Stimulated activated CD8-positive, alpha-beta memory T cell treated with anti-CD3 and anti-CD28 coated beads, Interleukin-7, amount 100 ng/mL, for 48 hours (primary cell): ENCODE results near the gene ZFHX3.
"Not testable (repeated sequence)": the region's sequence is repeated elsewhere in the genome, so short reads cannot be mapped to it uniquely, and the experiment has no call there.

Source experiments
- DNase-seq, 2 donors: peaks; one replicate each; pipeline ENCODE4 v3.0.0-alpha.2; 2020; ENCODE audit warnings: low read depth in 1 of 2; ENCODE audit errors: extremely low read depth in 1 of 2

The ZFHX3 gene, protein sequence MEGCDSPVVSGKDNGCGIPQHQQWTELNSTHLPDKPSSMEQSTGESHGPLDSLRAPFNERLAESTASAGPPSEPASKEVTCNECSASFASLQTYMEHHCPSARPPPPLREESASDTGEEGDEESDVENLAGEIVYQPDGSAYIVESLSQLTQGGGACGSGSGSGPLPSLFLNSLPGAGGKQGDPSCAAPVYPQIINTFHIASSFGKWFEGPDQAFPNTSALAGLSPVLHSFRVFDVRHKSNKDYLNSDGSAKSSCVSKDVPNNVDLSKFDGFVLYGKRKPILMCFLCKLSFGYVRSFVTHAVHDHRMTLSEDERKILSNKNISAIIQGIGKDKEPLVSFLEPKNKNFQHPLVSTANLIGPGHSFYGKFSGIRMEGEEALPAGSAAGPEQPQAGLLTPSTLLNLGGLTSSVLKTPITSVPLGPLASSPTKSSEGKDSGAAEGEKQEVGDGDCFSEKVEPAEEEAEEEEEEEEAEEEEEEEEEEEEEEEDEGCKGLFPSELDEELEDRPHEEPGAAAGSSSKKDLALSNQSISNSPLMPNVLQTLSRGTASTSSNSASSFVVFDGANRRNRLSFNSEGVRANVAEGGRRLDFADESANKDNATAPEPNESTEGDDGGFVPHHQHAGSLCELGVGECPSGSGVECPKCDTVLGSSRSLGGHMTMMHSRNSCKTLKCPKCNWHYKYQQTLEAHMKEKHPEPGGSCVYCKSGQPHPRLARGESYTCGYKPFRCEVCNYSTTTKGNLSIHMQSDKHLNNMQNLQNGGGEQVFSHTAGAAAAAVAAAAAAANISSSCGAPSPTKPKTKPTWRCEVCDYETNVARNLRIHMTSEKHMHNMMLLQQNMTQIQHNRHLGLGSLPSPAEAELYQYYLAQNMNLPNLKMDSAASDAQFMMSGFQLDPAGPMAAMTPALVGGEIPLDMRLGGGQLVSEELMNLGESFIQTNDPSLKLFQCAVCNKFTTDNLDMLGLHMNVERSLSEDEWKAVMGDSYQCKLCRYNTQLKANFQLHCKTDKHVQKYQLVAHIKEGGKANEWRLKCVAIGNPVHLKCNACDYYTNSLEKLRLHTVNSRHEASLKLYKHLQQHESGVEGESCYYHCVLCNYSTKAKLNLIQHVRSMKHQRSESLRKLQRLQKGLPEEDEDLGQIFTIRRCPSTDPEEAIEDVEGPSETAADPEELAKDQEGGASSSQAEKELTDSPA (N-terminal part only)

DNA sequence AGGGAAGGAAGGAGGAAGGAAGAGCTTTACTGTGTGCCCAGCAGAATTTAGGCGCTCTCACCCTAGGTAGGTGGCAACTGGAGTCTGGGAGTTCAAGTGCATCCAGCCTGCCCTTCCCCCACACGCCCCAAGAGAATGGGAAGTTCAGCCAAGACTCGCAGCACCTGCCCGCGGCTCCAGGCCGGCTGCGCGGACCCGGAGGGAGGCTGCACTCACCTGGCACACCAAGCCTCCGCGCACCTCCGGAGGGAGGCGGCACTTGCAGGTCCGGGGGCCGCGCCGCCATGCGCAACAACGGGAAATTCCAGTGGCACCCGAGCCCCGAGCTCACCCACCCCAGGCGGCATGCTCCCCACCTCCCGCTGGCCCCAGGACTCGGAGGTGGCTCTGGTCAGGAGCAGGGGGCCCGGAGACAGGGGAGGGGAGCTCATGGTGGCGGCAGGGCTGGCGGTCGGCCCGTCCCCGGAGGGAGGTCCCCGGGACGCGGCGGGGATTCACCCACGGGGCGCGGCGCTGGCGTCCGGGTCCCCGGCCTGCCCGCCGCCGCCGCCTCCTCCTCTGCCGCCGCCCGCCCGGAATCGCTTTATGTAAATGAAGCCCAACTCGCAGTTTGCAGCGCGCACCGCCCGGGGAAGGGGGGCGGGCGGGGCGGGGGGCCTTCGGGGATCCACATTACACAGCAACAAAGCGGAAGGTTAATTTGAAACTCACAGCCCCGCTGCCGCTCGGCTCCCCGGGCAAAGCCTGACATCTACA, at the start of gene ZFHX3:
Gene ZFHX3 (minus strand): TSS at position 593 of the 756 bp plus-strand sequence. CDS start 87,983 bp downstream, outside the sequence.
- no peak for DNase-seq

DNA sequence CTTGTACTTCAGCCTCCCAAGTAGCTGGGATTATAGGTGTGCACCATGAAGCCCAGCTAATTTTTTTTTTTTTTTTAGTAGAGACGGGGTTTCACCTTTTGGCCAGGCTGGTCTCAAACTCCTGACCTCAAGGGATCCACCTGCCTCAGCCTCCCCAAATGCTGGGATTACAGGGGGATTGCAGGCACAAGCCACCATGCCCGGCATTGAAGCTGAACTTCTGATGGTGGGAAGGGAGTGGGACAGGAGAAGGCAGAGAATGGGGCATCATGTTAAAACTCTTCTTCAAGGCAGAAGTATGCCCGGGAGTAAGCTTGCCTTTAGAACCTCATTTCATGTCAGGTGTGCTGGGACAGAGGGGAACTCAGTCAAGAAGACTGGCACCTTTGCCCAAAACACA, 48.6 kb upstream of the ZFHX3 start:
- DNase-seq, result no peak

DNA sequence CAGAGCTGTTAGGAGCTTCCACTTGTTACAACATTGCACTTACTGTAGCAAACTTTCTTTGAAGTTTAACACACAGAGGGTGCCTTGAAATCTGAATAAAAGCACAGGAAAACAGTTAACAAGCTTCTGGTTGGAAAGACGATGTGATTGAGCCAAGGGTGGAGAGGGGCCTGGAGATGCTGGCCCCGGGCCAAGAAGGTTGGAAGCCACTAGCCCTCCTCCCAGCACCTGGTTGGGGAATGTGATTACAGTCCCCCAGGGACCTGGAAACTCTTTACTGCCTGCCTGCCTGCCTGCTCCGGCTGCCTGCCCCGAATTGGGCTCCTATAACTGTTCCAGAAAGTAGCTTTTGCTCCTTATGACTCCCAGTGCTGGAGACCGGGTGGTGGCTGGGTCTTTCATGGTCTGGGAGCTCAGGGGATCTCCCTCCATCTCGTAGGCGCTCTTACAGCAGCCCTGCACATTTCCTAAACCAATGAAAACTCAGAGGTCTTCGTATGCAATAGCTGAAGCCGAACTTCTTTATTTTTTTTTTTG, 48.0 kb upstream of the ZFHX3 start:
- DNase-seq, result no peak

DNA sequence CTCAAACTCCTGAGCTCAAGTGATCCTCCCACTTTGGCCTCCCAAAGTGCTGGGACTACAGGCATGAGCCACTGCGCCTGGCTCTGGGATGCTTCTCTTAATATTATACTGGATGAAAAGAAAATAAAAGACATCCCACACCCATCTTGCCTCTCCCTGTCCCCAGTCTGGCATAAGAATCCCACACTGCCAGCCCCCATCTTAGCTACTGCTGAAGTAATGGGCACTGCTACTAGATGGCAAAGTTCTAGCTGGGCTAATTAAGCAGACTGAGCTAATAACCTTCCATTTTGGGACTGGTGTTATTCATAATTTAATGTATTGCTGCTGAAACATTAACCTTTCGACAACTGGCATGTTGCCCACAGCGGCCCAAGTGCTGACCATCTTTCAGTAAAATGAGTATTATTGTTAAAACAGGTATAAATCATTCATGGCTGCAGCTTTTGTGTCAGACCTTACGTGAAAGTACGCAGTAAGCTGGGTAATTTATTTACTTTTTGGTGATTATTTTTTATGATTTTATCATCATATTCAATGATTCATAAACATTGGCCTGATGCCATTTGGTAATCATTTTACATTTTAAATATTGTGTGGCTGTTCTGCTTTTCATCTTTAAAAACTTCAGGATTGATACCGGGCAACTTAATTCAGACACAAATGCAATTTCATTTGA, 47.4 kb upstream of the ZFHX3 start:
- no peak for DNase-seq

DNA sequence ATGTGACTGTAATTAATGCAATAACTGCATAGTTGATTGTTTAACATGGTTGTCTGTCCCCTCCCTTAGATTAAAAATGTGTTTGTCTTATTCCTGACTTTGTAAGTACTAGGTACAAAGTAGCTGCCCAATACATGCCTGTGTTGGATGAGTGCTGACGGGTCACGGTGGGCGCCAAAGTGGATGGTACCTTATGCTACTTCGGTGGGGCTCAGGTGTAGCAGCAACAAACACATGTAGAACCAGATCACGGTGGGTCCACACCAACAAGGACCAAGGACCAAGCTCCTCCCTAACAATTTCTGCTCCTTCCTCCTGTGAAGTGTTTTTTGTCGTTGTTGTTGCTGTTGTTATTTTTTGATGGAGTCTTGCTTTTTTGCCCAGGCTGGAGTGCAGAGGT, 46.4 kb upstream of the ZFHX3 start:
- no peak for DNase-seq

DNA sequence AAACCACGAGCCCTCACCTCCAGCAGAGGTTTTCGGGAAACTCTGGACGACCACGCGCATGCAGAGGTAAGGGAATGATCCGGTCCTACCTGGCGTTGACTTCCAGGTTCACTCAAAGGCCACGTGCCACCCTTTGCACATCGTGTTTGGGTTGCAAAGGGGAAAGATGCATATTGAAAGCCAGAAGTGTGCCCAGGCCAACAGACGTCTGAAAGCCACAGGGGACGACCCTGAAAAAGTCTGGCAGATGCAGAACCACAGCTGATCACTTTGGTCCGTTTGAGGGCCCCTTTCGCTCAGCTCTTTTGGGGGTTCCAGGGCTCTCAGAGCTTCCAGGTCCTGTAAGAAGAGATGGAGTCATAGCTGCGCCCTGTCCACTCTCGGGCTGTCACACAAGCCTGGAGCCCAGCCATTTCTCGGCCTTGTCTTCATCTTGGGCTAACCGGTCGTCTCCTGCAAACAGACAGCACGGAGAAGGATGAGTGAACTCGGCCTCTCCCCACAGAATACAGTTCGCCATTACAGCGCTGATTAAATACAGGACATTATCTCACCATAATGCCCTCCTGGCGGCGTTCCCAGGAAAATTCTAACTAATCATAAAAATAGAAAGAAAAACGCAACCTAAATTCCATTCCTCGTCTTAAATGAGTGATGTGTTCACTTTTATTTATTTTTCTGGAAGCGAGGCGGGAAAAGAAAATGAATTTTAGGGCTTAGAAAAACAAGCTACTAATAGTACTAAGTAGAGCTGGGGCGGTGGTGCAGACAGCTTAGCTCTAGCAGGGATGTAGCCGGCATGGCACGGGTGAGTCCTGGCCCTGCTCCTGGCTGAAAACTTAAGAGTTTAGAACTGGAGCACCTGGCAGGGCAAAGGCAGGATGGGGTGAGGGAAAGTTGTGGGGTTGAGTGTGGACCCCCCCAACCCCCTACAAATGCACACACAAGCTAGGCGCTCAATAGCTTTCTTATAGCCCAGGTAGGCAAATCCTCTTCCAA, 45.5 kb upstream of the ZFHX3 start:
- no peak for DNase-seq

DNA sequence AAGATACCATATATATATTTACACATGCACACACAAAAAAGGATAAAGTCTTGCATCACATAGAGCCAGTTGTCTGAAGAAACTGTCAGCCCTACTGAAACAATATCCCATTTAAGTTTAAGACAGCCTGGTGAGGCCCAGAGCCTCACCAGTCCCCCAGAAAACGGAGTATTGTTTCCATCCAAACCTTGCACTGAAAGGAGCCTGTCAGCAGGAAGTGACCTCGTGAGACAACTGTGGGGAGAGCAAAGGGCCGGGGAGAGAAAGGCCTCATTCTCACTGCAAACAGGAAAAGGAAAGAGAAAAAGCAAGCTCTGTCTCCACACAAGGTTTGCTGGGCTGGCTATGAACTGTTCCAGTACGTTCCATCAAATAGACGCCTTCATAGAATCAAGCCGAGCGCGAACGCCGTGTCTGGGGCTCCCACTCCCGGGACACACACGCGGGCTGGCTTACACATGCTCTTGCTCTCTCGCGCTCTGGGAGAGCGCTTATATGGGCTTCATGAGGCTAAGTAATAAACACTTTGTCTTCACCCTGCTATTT, 44.4 kb upstream of the ZFHX3 start:
- no peak for DNase-seq

GRCh38 chr16:73091174-73091573, 43.2 kb upstream of the ZFHX3 start:
- no peak for DNase-seq

- DNase-seq, result no peak
These were observed 41.5 kb upstream of the ZFHX3 start for GRCh38 chr16:73089420-73089819.

DNA sequence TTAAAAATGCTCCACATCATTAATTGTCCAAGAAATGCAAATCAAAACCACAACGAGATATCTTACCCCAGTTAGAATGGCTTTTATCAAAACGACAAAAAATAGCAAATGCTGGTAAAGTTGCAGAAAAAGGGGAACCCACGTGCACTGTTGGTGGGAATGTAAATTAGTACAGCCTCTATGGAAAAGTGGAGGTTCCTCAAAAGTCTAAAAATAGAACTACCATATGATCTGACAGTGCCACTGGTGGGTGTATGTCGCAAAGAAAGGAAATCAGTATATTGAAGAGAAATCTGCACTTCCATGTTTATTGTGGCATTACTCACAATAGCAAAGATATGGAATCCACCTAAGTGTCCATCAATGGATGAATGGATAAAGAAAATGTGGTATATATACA, 38.2 kb upstream of the ZFHX3 start:
- DNase-seq, result no peak

DNA sequence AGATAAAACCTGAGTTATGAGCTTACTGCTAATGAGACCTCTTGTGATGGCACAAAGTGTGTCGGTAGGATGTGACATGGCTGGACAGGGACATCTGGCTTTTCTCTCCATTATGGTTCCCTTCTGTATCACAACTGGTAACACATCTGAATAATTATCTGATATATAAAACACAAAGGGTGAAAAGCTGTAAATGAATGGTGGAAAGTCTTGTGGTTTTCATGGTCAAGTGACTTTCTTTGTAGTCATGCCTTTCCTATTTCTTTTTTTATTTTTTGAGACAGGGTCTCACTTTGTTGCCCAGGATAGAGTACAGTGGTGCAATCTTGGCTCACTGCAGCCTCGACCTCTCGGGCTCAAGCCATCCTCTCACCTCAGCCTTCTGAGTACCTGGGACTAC, 35.3 kb upstream of the ZFHX3 start:
- DNase-seq, result no peak

- not testable (repeated sequence) for DNase-seq
These were observed 34.7 kb upstream of the ZFHX3 start for GRCh38 chr16:73082634-73083051.

- no peak for DNase-seq
These were observed 33.0 kb upstream of the ZFHX3 start for GRCh38 chr16:73080931-73081330.

DNA sequence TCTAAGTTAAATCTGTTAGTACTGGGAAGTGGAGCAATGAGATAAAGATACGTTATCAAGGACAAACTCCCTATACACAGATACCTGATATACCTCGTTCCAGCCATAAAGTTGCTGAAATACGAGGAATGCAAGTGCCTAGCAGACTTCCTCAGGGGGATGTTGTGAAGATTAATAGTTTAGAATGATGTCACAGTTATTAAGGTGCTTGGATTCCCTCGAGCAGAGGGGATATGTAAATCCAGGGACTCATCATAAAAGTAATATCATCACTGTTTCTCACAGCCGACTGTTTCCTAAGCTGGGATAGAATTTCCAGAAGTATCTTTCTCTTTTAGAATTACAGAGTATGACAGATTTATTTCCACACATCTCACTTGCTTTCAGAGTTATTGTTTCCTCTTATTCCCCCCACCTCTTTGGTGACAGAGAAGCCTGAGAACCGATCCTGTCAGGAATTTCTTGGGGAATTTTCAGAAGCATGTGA, 28.4 kb upstream of the ZFHX3 start:
- no peak for DNase-seq

DNA sequence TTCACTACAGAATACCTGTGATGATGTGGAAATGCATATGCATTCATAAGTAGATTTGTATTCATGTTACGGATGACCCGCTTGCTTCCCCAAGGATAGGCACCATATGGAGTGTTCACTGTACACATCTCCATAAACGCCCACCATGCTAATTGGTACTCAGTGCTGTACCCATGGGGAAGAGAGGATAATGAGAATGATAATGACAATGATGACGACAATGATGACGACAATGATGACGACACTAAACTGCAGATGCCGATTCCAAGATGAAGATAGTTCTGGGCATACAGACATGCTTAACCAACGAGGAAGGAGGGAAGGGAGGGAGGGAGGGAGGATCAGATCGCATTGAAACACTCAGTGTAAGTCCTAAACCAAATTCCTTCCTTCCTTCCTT, 26.5 kb upstream of the ZFHX3 start:
- no peak for DNase-seq

GRCh38 chr16:73072051-73072450, 24.1 kb upstream of the ZFHX3 start:
- not testable (repeated sequence) for DNase-seq

- no peak for DNase-seq
These were observed 23.4 kb upstream of the ZFHX3 start for GRCh38 chr16:73071131-73071940.
